GM12892 (cell line): ENCODE data around the gene PRRC2B.

Experiments
- POLR2A ChIP-seq: IDR thresholded peaks from 2 replicates; pipeline ENCODE4 v1.6.1; 2011; ENCODE audit warnings: low read depth, low read length, control low read depth
- TAF1 ChIP-seq: IDR thresholded peaks from 2 replicates; pipeline ENCODE4 v1.6.1; 2011; ENCODE audit warnings: low read depth, mild to moderate bottlenecking, control low read depth, low read length, borderline replicate concordance

GRCh38 chr9:131436376-131436775 is 42.5 kb downstream of the PRRC2B start:
- no peak for TF ChIP-seq TAF1
- TF ChIP-seq POLR2A: no peak
